Thoracic aorta (tissue), 2 donors: Measurements from ENCODE around the gene WDFY4. TPM values are rescaled to one million over a fixed set of nuclear protein-coding genes. Genes with fewer than 3 reads are reported as not detected.

Source experiments
- ATAC-seq: fragments of 150-250 bp; one replicate; pipeline ENCODE4 v1.8.0; 2017; ENCODE audit warnings: low read depth; ENCODE audit not compliant: insufficient number of reproducible peaks, low FRiP score
- DNase-seq: peaks from one replicate; pipeline ENCODE4 v3.0.0-alpha.2; 2020; ENCODE audit warnings: low spot score
- H3K27ac ChIP-seq, 2 donors: fragments of 200-600 bp; sonication (generic); 1 replicate in 1 of 2; 2 replicates in 1 of 2; pipeline ENCODE4 v1.5.1; 2016; ENCODE audit warnings: mild to moderate bottlenecking in 2 of 2, moderate library complexity in 2 of 2
- H3K27me3 ChIP-seq: fragments of 200-600 bp; sonication (generic); replicated peaks from 2 replicates; pipeline ENCODE4 v1.6.0; 2016; ENCODE audit warnings: mild to moderate bottlenecking; ENCODE audit not compliant: insufficient read depth
- H3K36me3 ChIP-seq: fragments of 200-600 bp; sonication (generic); one replicate; pipeline ENCODE4 v1.5.1; 2016
- H3K4me1 ChIP-seq, 2 donors: fragments of 200-600 bp; sonication (generic); 1 replicate in 1 of 2; 2 replicates in 1 of 2; pipeline versions ENCODE4 v1.5.1 to v1.6.0; 2016; ENCODE audit warnings: low read depth in 2 of 2, mild to moderate bottlenecking in 1 of 2; ENCODE audit not compliant: control insufficient read depth in 1 of 2
- H3K4me3 ChIP-seq: fragments of 200-600 bp; sonication (generic); 2 replicates; pipeline ENCODE4 v1.5.1; 2016; ENCODE audit warnings: mild to moderate bottlenecking
- H3K9me3 ChIP-seq: fragments of 200-600 bp; sonication (generic); 2 replicates; pipeline ENCODE4 v1.5.1; 2016
- total RNA-seq, 2 donors: library from RNA; depleted of rRNA; stranded (reverse); fragments of >200 nt; gene quantifications; one replicate each; pipeline versions ENCODE4 v1.1.0 to v1.2.3, GENCODE V29; 2016
- TF ChIP-seq, protein P1 (sequence below): fragments of 200-600 bp; sonication (generic); IDR thresholded peaks from one replicate; pipeline ENCODE4 v1.5.1; 2019; ENCODE audit warnings: antibody characterized with exemption

The WDFY4 gene
- total RNA-seq, 2 donors from 2014 or later, result 10.0 to 14.9 TPM

DNA sequence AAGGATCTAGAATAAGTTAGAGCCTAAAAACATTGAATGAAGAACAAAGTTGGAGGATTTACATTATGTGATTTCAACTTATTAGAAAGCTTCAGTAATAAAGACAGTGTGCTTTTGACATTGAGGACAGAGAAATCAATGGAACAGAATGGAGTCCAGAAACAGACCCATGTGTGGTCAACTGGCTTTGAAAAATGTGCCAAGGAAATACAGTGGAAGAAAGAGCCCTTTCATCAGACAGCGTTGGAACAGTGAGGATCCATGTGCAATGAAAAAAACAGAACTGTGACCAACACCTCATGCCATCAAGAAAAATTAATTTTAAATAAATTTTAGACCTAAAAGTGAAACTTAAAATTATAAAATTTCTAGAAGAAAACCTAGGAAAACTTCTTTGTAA is 305.6 kb downstream of the WDFY4 start:
- Histone ChIP-seq H3K27me3 (no peaks in the 10 kb centered on the region), H3K27ac (no peak overlapping the region), H3K9me3 (no peaks in the 10 kb centered on the region), H3K4me3 (no peak overlapping the region), H3K4me1 (no peaks in the 10 kb centered on the region), H3K36me3 (no peaks in the 10 kb centered on the region)
- DNase-seq (no peak), ATAC-seq (no peak)
- TF ChIP-seq, protein P1, sequence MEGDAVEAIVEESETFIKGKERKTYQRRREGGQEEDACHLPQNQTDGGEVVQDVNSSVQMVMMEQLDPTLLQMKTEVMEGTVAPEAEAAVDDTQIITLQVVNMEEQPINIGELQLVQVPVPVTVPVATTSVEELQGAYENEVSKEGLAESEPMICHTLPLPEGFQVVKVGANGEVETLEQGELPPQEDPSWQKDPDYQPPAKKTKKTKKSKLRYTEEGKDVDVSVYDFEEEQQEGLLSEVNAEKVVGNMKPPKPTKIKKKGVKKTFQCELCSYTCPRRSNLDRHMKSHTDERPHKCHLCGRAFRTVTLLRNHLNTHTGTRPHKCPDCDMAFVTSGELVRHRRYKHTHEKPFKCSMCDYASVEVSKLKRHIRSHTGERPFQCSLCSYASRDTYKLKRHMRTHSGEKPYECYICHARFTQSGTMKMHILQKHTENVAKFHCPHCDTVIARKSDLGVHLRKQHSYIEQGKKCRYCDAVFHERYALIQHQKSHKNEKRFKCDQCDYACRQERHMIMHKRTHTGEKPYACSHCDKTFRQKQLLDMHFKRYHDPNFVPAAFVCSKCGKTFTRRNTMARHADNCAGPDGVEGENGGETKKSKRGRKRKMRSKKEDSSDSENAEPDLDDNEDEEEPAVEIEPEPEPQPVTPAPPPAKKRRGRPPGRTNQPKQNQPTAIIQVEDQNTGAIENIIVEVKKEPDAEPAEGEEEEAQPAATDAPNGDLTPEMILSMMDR, result no peak

DNA sequence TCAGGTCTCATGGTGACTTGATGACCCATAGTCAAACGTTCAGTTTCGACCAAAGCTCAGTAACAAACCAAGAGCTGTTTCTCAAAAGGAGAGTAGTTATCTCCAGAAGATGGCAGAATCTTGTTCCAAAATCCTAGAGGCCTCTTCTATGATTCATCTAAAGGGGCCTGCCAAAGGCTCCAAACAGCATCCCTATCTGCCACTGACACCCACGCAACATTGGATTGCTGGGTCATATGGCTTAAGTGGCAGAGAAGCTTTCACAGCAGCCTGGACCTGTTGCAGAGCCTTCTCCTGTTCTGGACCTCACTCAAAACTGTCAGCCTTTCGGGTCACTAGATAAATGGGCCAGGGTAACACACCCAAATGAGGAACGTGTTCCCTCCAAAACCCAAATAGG is 309.0 kb downstream of the WDFY4 start:
- Histone ChIP-seq H3K9me3 (no peaks in the 10 kb centered on the region), H3K27ac (no peak overlapping the region), H3K4me3 (no peak overlapping the region), H3K36me3 (no peaks in the 10 kb centered on the region), H3K4me1 (no peaks in the 10 kb centered on the region), H3K27me3 (no peaks in the 10 kb centered on the region)
- TF ChIP-seq, protein P1, result no peak
- ATAC-seq (no peak), DNase-seq (no peak)

DNA sequence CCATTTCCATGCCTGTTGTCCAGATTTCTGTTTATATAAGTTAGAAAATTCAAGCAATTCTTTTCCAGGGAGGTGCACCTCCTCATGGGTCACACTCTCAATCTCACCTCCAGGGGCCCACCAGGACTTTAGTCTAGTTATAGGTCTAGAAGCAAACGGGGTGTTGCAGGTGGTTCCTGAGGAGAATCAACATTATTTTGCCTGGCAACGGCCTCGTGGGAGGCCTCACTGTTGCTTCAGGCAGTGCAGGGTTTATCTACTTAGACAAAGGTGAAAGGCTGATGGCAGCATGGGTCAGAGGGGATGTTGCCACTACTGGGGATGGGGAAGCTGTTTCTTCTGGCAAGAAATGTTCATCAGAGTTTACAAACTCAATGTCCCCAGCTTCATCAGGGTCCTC is 311.7 kb downstream of the WDFY4 start:
- ATAC-seq, result no peak
- TF ChIP-seq, protein P1, result no peak

DNA sequence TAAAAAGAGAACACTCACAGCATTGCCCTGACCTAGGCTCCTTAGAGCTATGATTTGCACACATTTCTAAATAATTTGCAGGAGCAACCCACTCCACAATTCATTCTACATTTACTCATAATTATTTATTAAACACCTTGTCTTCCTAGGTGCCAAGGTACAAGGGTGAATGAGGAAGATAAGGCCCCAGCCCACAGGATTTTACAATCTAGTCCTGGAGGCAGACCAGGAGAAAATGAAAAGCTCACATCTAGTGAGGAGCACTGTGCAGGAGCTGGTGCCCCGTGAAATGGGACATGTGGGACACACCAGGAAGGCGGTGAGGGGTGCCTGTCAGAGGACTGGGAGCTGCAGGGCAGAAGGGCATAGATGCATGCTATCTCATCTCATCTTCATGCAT is 314.7 kb downstream of the WDFY4 start:
- H3K27ac ChIP-seq, result no peak overlapping the region
- H3K4me3 ChIP-seq, result no peak overlapping the region
- H3K9me3 ChIP-seq, result no peaks in the 10 kb centered on the region
- no peaks in the 10 kb centered on the region for H3K36me3 ChIP-seq
- no peak for ATAC-seq
- no peak for DNase-seq
- H3K4me1 ChIP-seq, result peaks cover 0 to 26% of the 10 kb centered on the region in 2 donors
- no peaks in the 10 kb centered on the region for H3K27me3 ChIP-seq
- TF ChIP-seq, protein P1, result no peak

More for the DNA sequence above, 311.7 kb downstream of the WDFY4 start:
- H3K27me3 ChIP-seq, result no peaks in the 10 kb centered on the region
- H3K4me3 ChIP-seq, result no peak overlapping the region
- H3K9me3 ChIP-seq, result no peaks in the 10 kb centered on the region
- no peaks in the 10 kb centered on the region for H3K36me3 ChIP-seq
- H3K4me1 ChIP-seq, result peaks cover 0 to 13% of the 10 kb centered on the region in 2 donors
- DNase-seq, result no peak
- no peak overlapping the region for H3K27ac ChIP-seq

DNA sequence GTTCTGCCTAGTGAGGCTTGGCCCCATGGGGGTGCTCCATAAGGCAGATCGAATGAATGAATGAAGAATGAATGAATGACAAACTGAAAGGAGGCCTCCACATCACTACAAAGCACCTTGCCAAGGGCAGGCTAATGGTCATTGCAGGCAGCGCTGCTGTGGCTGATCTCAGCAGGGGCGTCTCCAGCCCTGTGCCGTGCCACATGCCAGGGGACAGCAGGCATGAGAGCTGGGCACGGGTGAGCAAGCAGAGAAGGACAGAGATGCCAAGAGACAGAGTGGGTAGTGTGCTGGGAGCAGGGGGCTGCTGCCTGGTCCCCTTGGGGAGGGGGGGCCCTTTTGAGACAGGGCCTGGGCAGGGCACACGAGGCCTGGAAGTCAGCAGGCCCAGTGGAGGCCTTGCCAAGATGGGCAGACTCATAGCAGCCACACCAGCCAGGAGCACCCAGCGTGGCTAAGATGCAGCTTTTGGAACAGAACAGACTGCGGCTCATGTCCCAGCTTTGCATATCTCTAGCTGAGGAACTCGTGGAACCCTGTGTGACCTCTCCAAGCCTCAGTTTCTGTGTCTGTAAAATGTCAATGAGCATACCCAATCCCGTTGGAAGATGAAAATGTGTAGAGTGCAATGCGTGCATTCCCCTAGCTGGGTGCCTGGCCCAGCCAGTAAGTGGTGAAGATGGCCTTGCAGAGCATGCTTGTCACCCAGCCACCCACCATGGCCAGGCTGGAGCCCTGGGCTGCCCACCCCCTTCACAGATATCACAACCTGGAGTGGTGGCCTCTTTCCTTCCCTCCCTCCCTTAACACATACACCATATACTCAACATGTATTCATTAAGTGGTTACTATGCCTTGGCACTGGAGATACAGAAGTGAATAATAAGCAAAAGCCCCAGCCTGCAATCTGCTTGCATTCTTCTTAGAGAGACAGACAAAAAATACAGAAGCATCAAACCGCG is 316.0 kb downstream of the WDFY4 start:
- TF ChIP-seq, protein P1, result no peak
- Histone ChIP-seq H3K36me3 (no peaks in the 10 kb centered on the region), H3K9me3 (no peaks in the 10 kb centered on the region), H3K27ac (peak overlapping the region; percentile 1 to 10), H3K4me3 (no peak overlapping the region), H3K4me1 (peaks cover 0 to 35% of the 10 kb centered on the region in 2 donors), H3K27me3 (no peaks in the 10 kb centered on the region)
- DNase-seq, result no peak
- ATAC-seq, result peak; percentile 20
